HEK293 (cell line): ENCODE data around the gene MAGI1.

ENCODE experiments used
- KLF7 ChIP-seq: fragments of 450-650 bp; formaldehyde crosslinking; IDR thresholded peaks from 2 replicates; pipeline ENCODE4 v1.5.1; 2016; ENCODE audit warnings: missing biosample characterization, missing genetic modification characterization, borderline replicate concordance
- ZBTB1 ChIP-seq: fragments of 450-650 bp; formaldehyde crosslinking; IDR thresholded peaks from 2 replicates; pipeline ENCODE4 v1.5.1; 2016; ENCODE audit warnings: missing biosample characterization, missing genetic modification characterization
- ZNF266 ChIP-seq: fragments of 450-650 bp; formaldehyde crosslinking; IDR thresholded peaks from 2 replicates; pipeline ENCODE4 v1.5.1; 2016; ENCODE audit warnings: missing biosample characterization, missing genetic modification characterization, low read depth
- ZNF324 ChIP-seq: fragments of 450-650 bp; formaldehyde crosslinking; IDR thresholded peaks from 2 replicates; pipeline ENCODE4 v1.5.1; 2016; ENCODE audit warnings: missing biosample characterization, missing genetic modification characterization
- ZSCAN5A ChIP-seq: fragments of 450-650 bp; formaldehyde crosslinking; IDR thresholded peaks from 2 replicates; pipeline ENCODE4 v1.5.1; 2016; ENCODE audit warnings: missing biosample characterization, missing genetic modification characterization
- TF ChIP-seq, protein P1 (sequence below): fragments of 450-650 bp; formaldehyde crosslinking; IDR thresholded peaks from 2 replicates; pipeline ENCODE4 v1.5.1; 2016; ENCODE audit warnings: missing biosample characterization, missing genetic modification characterization

DNA sequence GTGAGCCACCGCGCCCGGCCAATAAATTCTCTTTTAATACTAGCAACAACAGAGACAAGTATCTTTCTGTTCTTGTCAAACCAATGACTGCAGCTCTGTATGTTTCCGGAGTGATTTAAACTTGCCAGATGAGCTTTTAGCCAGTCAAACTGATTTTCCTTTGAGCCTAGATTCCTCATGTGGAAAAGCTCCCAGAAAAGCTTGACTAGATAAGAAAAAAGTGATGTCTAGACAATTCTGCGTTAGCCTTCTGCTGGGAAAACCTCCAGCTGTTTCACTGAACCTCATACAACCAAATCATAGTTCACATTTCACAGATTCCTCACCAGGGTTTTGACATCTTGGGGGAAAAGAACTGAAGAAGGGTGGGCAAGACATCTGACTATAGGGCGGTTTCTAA, 78.6 kb downstream of the MAGI1 start:
- TF ChIP-seq, protein P1, sequence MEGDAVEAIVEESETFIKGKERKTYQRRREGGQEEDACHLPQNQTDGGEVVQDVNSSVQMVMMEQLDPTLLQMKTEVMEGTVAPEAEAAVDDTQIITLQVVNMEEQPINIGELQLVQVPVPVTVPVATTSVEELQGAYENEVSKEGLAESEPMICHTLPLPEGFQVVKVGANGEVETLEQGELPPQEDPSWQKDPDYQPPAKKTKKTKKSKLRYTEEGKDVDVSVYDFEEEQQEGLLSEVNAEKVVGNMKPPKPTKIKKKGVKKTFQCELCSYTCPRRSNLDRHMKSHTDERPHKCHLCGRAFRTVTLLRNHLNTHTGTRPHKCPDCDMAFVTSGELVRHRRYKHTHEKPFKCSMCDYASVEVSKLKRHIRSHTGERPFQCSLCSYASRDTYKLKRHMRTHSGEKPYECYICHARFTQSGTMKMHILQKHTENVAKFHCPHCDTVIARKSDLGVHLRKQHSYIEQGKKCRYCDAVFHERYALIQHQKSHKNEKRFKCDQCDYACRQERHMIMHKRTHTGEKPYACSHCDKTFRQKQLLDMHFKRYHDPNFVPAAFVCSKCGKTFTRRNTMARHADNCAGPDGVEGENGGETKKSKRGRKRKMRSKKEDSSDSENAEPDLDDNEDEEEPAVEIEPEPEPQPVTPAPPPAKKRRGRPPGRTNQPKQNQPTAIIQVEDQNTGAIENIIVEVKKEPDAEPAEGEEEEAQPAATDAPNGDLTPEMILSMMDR (tag by site-specific recombination), result no peak
- TF ChIP-seq ZBTB1 (tag by site-specific recombination), result no peak
- TF ChIP-seq KLF7 (tag by site-specific recombination), result no peak
- no peak for TF ChIP-seq ZNF266
- TF ChIP-seq ZSCAN5A (tag by site-specific recombination), result no peak
- TF ChIP-seq ZNF324, result no peak
